Skeletal muscle satellite cell (primary cell): ENCODE data around the gene KHDRBS2.

ENCODE experiments used
- H3K27me3 ChIP-seq: 2 replicates; pipeline ENCODE4 v1.7.0; 2013; ENCODE audit warnings: low read length; ENCODE audit not compliant: control insufficient read depth, insufficient read depth
- H3K36me3 ChIP-seq: 2 replicates; pipeline ENCODE4 v1.7.0; 2013; ENCODE audit warnings: mild to moderate bottlenecking, control low read depth, low read length; ENCODE audit not compliant: insufficient read depth
- H3K4me1 ChIP-seq: 2 replicates; pipeline ENCODE4 v1.7.0; 2013; ENCODE audit warnings: low read length; ENCODE audit not compliant: control insufficient read depth, insufficient read depth
- H3K4me2 ChIP-seq: 2 replicates; pipeline ENCODE4 v1.7.0; 2013; ENCODE audit warnings: mild to moderate bottlenecking, low read length
- H3K4me3 ChIP-seq: 2 replicates; pipeline ENCODE4 v1.7.0; 2013; ENCODE audit warnings: low read length
- H3K9ac ChIP-seq: 2 replicates; pipeline ENCODE4 v1.7.0; 2013; ENCODE audit warnings: mild to moderate bottlenecking, low read depth, low read length, moderate library complexity
- H3K9me3 ChIP-seq: replicated peaks from 2 replicates; pipeline ENCODE4 v1.7.0; 2013; ENCODE audit warnings: mild to moderate bottlenecking, control low read depth, low read length

KHDRBS2 gene

DNA sequence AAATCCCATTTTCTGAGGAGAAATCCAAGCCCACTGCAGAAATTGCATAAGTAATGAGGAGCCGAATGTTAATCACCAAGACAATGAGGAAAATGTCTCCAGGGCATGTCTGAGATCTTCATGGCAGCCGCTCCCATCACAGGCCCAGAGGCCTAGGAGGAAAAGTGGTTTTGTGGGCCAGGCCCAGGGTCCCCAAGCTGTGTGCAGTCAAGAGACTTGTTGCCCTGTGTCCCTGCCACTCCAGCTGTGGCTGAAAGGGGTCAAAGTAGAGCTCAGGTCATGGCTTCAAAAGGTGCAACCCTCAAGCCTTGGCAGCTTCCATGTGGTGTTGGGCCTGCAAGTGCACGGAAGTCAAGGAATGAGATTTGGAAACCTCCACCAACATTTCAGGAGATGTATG is 276.6 kb downstream of the KHDRBS2 start:
- Histone ChIP-seq H3K27me3 (no peaks in the 10 kb centered on the region), H3K36me3 (no peaks in the 10 kb centered on the region), H3K9me3 (peaks cover 3% of the 10 kb centered on the region), H3K9ac (no peak overlapping the region), H3K4me1 (no peaks in the 10 kb centered on the region), H3K4me2 (no peak overlapping the region), H3K4me3 (no peak overlapping the region)

DNA sequence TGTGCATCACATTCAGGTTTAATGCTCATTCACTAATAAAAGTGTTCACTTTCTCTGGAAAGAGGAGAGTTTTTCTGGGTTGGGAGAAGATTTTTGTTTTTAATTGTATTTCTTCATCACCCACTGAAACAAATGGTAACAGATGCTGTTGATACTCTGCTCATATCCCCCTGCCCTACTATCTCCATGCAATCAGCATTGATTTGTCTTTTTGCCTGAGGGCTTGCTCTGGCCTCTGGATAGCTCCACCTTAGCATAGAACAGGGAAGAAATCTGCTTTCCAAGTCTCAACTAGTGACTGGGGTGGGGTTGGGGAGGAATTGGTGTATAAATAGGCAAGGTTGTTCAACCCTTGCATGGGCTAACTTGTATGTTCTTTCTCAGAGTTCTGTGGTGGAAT is 296.4 kb downstream of the KHDRBS2 start:
- H3K36me3 ChIP-seq: no peaks in the 10 kb centered on the region
- H3K9me3 ChIP-seq: no peaks in the 10 kb centered on the region
- H3K4me1 ChIP-seq: no peaks in the 10 kb centered on the region
- no peak overlapping the region for H3K4me2 ChIP-seq
- H3K27me3 ChIP-seq: no peaks in the 10 kb centered on the region
- no peak overlapping the region for H3K9ac ChIP-seq
- no peak overlapping the region for H3K4me3 ChIP-seq

DNA sequence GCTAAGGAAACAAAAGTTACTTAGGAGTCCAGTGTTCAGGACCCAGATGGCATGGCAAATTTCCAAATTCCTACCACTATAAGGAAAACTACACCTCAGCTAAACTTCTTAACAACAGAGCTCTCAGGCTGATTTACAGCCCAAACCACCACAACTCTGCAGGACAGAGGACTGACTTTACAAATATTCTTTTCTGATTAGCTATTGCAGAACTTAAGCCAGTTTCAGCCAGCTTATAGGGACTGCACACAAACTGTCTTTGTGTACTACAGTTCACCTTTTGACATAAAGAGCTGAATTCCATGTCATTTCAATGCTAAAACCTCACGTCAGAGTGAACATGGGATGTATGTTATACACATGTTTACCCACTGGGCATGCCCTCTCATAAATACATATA is 305.4 kb downstream of the KHDRBS2 start:
- Histone ChIP-seq H3K4me1 (no peaks in the 10 kb centered on the region), H3K4me2 (no peak overlapping the region), H3K9ac (no peak overlapping the region), H3K36me3 (no peaks in the 10 kb centered on the region), H3K27me3 (no peaks in the 10 kb centered on the region), H3K9me3 (no peaks in the 10 kb centered on the region), H3K4me3 (no peak overlapping the region)

DNA sequence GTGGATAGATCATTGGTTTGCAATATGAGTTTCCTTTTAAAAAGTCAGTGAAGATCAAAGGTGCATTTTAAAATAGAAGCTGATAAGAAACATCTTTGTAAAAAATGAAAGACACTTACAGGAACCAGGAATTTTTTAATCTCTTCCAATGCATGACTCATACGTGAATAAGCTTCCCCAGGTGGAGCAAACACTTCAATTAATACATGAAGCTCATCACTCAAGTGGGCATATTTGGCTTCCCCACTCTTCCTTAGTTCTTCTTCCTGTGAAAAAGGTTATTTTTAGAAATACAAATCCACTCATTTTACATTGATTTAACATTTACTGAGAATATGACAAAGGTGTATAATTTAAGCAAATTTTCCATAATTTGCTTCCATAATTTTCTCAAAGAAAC is 308.1 kb downstream of the KHDRBS2 start:
- no peaks in the 10 kb centered on the region for H3K4me1 ChIP-seq

DNA sequence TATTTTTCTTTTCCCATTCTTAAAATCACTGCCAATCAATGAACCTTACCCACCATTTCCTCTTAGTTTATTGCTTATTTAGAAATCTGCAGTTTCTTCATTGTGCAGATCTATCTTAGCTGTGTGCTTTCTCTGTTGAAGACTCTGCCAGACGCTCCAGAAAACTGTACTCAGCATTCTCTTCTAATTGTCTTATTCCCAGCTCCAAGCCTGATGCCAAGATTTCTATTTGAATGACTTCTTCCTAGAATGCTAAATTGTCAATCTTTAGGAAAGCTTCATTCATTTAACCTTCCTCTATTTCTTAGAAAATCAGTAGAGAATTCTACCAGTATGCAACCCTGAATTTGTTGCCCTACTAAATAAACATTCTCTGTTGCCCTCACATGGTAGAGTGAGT is 308.9 kb downstream of the KHDRBS2 start:
- H3K4me1 ChIP-seq: no peaks in the 10 kb centered on the region
- H3K4me2 ChIP-seq: no peak overlapping the region
- H3K27me3 ChIP-seq: no peaks in the 10 kb centered on the region
- no peaks in the 10 kb centered on the region for H3K36me3 ChIP-seq
- no peak overlapping the region for H3K4me3 ChIP-seq
- no peaks in the 10 kb centered on the region for H3K9me3 ChIP-seq
- H3K9ac ChIP-seq: no peak overlapping the region

More for the DNA sequence above, 308.1 kb downstream of the KHDRBS2 start:
- Histone ChIP-seq H3K9ac (no peak overlapping the region), H3K9me3 (no peaks in the 10 kb centered on the region), H3K27me3 (no peaks in the 10 kb centered on the region), H3K36me3 (no peaks in the 10 kb centered on the region), H3K4me3 (no peak overlapping the region), H3K4me2 (no peak overlapping the region)

DNA sequence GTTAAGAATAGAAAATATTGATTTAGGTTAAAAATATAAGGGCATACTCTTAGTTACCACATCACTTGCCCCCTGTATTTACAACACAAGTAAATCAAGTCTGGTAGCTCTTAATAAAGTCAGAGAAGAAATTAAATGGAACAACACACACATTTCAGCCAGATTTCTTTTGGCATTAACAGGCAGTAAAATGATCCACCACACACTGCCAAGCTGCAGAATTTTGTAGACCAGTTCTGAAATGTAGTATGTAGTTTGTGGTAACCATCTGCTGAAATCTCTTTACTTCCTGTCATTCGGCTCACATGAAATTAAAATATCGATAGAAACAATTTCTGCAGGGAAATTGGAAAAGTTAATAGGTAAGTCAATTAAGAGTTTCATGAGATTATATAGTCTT is 326.8 kb downstream of the KHDRBS2 start:
- H3K4me3 ChIP-seq: no peak overlapping the region
- no peaks in the 10 kb centered on the region for H3K9me3 ChIP-seq
- no peak overlapping the region for H3K9ac ChIP-seq
- H3K36me3 ChIP-seq: no peaks in the 10 kb centered on the region
- no peaks in the 10 kb centered on the region for H3K27me3 ChIP-seq
- H3K4me1 ChIP-seq: no peaks in the 10 kb centered on the region
- no peak overlapping the region for H3K4me2 ChIP-seq

DNA sequence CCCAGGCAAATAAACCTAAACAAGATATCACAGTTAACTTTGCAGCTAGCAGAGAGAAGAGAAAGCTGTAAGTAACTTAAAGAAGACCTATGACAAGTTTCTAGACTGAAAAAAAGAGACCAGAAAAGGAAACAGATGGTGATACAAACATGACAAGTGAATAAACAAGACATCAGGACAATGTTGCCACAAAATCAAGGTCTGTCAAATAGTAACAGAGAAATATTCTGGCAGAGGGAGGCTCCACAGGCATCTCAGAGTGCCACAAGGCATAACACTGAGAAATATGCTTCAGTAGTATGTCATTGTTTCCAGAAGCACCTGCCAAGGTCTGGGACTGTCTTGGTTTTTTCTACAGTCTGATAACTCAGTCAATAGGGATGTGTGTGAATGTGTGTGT is 332.2 kb downstream of the KHDRBS2 start:
- H3K36me3 ChIP-seq: no peaks in the 10 kb centered on the region
- H3K4me2 ChIP-seq: no peak overlapping the region
- H3K4me1 ChIP-seq: no peaks in the 10 kb centered on the region
- H3K9ac ChIP-seq: no peak overlapping the region
- no peaks in the 10 kb centered on the region for H3K27me3 ChIP-seq
- no peaks in the 10 kb centered on the region for H3K9me3 ChIP-seq
- H3K4me3 ChIP-seq: no peak overlapping the region

DNA sequence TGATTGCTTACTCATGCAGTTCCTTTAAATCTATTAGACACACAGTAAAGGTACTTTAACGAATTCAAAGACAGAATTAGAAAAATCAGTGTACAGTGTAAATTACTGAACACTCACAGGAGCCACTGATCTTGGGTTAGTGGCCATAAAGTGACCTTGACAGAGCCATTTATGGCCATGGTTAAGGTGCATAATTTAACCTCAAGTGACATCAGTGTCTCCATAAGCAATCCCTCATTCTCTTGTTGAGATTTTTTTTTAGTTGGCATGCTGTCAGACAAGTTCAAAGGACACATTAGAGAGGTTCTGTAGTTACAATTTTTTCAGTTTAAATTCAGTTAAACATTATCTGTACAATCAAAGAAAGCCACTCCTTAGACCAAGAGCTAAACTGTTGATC is 334.4 kb downstream of the KHDRBS2 start:
- no peak overlapping the region for H3K4me3 ChIP-seq
- no peaks in the 10 kb centered on the region for H3K27me3 ChIP-seq
- no peaks in the 10 kb centered on the region for H3K4me1 ChIP-seq
- no peak overlapping the region for H3K4me2 ChIP-seq
- H3K9ac ChIP-seq: no peak overlapping the region
- no peaks in the 10 kb centered on the region for H3K36me3 ChIP-seq
- no peaks in the 10 kb centered on the region for H3K9me3 ChIP-seq

DNA sequence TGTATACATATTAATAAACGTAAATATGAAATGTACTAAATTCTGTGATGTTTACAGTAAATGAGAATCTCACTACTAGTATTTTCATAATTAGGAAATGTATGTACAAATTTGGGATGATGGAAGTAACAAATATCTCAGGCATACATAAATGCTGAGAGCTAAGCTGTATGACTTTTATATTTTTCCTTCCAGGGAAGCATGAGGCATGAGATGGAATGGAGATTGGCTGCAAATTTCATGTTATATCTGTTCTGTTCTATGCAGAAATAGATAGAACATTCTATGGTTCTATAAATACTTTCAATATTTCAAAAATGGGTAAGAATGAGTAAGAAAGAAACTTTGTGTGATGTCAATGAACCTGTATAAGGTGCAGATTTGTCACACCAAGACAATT is 335.2 kb downstream of the KHDRBS2 start:
- Histone ChIP-seq H3K9me3 (no peaks in the 10 kb centered on the region), H3K36me3 (no peaks in the 10 kb centered on the region), H3K4me3 (no peak overlapping the region), H3K4me2 (no peak overlapping the region), H3K9ac (no peak overlapping the region), H3K27me3 (no peaks in the 10 kb centered on the region), H3K4me1 (no peaks in the 10 kb centered on the region)

DNA sequence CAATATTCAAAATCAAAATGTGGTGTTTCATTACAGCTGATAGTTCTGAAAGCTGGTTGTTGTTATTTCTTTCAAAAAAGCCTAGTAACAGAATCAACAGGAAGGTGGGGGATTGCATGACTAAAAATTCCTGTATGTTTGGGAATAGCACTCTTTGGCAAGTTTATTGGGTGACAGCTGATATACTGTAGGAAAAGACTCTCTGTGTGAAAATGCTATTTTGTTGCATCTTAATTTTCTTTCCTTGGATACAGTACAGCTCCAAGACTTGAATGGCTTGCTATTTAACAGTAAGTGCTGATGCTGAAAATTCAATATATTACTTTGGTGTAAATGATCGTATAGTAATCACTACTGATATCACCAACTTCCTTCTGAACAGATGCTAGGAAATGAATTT is 336.1 kb downstream of the KHDRBS2 start:
- Histone ChIP-seq H3K4me2 (no peak overlapping the region), H3K4me3 (no peak overlapping the region), H3K4me1 (no peaks in the 10 kb centered on the region), H3K36me3 (no peaks in the 10 kb centered on the region), H3K27me3 (no peaks in the 10 kb centered on the region), H3K9ac (no peak overlapping the region), H3K9me3 (no peaks in the 10 kb centered on the region)

DNA sequence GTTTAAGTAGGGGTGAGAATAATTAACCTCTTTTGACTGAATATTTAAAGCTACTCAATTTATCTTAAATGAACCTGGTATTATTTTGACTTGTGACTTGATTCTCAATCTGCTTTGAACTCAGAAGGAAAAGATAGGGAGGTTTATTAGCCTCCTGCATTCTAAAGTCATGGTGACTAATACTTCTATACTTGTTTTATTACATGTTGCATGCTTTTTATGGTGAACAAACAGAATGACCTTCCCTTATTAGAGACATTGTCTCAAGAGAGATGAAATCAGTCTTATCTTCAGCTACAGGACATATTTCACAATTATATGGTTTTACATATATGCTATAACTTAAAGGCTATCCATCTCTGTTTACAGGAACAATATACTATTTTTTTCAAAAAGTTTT is 336.9 kb downstream of the KHDRBS2 start:
- Histone ChIP-seq H3K4me3 (no peak overlapping the region), H3K27me3 (no peaks in the 10 kb centered on the region), H3K9me3 (no peaks in the 10 kb centered on the region), H3K9ac (no peak overlapping the region), H3K4me2 (no peak overlapping the region), H3K4me1 (no peaks in the 10 kb centered on the region), H3K36me3 (no peaks in the 10 kb centered on the region)

DNA sequence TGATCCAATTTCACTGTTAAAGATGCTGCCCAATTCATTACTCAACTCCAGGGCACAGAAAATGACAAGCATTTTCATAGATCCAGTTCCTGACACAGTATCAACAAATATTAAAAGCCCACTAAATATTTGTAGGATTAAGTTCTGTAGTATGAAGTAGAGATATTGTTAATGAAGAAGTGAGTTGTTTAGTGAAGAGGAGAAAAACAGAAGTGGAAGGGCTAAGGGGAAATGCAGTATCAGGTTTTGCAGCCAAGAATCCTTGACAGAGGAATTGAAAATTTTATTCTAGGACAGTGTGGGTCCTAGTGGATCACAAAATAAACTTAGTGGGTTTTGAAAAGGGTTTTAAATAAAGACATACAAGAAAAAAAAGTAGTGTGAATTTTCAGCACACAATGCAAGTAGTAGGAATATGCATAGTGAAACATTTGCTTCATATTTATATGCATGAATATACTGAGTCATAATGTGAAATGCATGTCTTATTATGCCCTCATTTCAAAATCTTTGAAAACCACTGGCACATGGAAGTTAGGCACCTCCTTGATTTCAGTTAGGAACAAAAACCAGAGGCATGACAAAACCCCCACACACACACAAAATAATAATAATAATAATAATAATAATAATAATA is 338.6 kb downstream of the KHDRBS2 start:
- no peak overlapping the region for H3K4me2 ChIP-seq
- H3K4me1 ChIP-seq: no peaks in the 10 kb centered on the region
- H3K4me3 ChIP-seq: no peak overlapping the region
- H3K9ac ChIP-seq: no peak overlapping the region
- H3K27me3 ChIP-seq: no peaks in the 10 kb centered on the region
- H3K36me3 ChIP-seq: no peaks in the 10 kb centered on the region
- H3K9me3 ChIP-seq: no peaks in the 10 kb centered on the region
